Amniotic epithelial cell (primary cell): Measurements from ENCODE around the gene SYTL2.
A peak's percentile ranks its signal among the peaks of the same experiment; 100 is the strongest.

Experiments used
- DNase-seq: peaks from one replicate; pipeline ENCODE4 v3.0.0-alpha.2; 2010; ENCODE audit warnings: low read depth

SYTL2 gene

GRCh38 chr11:85732965-85733364 is 78.0 kb downstream of the SYTL2 start:
- no peak for DNase-seq

GRCh38 chr11:85726381-85726780 is 84.6 kb downstream of the SYTL2 start:
- no peak for DNase-seq

- DNase-seq = peak; percentile 85
Observed at GRCh38 chr11:85725510-85726258, 85.3 kb downstream of the SYTL2 start.

GRCh38 chr11:85724748-85725465 is 86.0 kb downstream of the SYTL2 start:
- DNase-seq = no peak

GRCh38 chr11:85723088-85723487 is 87.9 kb downstream of the SYTL2 start:
- no peak for DNase-seq

- no peak for DNase-seq
Observed at GRCh38 chr11:85721191-85721590, 89.8 kb downstream of the SYTL2 start.

- DNase-seq = peak; percentile 94
Observed at GRCh38 chr11:85718991-85719807, 91.7 kb downstream of the SYTL2 start.

GRCh38 chr11:85718126-85718943 is 92.6 kb downstream of the SYTL2 start:
- DNase-seq = no peak

- no peak for DNase-seq
Observed at GRCh38 chr11:85717429-85717828, 93.5 kb downstream of the SYTL2 start.

GRCh38 chr11:85712953-85713352 is 98.0 kb downstream of the SYTL2 start:
- no peak for DNase-seq

GRCh38 chr11:85710917-85711316 is 100.0 kb downstream of the SYTL2 start:
- DNase-seq = peak; percentile 52

- no peak for DNase-seq
Observed at GRCh38 chr11:85709941-85710702, 100.8 kb downstream of the SYTL2 start.

GRCh38 chr11:85705800-85706199 is 105.1 kb downstream of the SYTL2 start:
- no peak for DNase-seq

GRCh38 chr11:85704967-85705366 is 106.0 kb downstream of the SYTL2 start:
- DNase-seq = no peak

- DNase-seq = no peak
Observed at GRCh38 chr11:85699957-85700741, 110.8 kb downstream of the SYTL2 start.

- no peak for DNase-seq
Observed at GRCh38 chr11:85698195-85698594, 112.7 kb downstream of the SYTL2 start.

GRCh38 chr11:85697747-85698146 is 113.2 kb downstream of the SYTL2 start:
- no peak for DNase-seq

GRCh38 chr11:85695546-85695945 is 115.4 kb downstream of the SYTL2 start:
- no peak for DNase-seq

- peak; percentile 75 for DNase-seq
Observed at GRCh38 chr11:85694385-85694980, 116.5 kb downstream of the SYTL2 start.
